ENCODE measurements around the gene TFPT.

The TFPT gene, protein sequence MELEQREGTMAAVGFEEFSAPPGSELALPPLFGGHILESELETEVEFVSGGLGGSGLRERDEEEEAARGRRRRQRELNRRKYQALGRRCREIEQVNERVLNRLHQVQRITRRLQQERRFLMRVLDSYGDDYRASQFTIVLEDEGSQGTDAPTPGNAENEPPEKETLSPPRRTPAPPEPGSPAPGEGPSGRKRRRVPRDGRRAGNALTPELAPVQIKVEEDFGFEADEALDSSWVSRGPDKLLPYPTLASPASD

DNA sequence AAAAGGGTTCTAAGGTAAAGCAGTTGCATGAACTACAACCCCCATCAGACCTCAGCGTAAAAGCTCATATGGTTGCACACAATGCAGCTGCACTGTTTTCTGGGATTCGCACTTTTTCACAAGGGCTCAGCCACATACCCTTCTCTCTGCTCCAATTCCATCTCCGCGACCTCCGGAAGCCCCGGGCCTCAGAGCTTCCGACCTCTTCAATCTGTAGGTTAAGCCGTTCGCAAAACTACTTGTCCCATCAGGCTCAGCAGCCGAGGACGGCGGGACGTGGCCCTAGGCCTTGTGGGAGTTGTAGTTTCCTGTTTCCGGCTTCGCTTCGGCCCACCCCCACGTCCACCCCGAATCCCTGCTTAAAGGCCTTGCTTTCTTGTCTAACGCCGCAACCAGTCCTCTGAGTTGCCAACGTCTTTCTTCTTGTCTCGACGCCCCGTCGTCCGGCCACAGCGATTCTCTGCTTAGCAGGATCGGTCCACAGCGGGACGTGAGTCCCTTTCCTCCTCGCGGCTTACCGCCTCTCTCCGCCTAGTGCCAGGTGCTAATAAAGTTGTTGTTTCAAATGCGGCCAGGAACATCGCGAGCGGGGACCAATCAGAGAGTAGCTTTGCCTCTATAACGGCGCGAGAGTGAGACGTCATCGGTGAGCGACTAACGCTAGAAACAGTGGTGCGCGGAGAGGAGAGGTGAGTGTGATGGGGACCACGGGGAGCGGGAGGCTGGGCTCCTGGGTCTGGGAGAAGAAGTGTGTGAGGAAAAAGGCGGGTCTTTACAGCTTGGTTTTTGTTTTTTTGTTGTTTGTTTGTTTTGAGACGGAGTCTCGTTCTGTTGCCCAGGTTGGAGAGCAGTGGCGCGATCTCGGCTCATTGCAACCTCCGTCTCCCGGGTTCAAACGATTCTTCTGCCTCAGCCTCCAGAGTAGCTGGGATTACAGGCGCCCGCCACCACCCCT is at the start of gene TFPT, which contains the start of gene PRPF31:
Gene TFPT (minus strand): TSS at position 549 of the 955 bp plus-strand sequence. CDS start 388 bp downstream, at position 161.
Gene PRPF31 (plus strand): TSS at position 646 of the 955 bp plus-strand sequence. CDS start 2,525 bp downstream, outside the sequence.
- H3K4me3 ChIP-seq (ENCODE audit: control insufficient read depth, low read depth, low read length), result peak within 1 kb of the TSS; percentile 92
- TF ChIP-seq, protein P1, sequence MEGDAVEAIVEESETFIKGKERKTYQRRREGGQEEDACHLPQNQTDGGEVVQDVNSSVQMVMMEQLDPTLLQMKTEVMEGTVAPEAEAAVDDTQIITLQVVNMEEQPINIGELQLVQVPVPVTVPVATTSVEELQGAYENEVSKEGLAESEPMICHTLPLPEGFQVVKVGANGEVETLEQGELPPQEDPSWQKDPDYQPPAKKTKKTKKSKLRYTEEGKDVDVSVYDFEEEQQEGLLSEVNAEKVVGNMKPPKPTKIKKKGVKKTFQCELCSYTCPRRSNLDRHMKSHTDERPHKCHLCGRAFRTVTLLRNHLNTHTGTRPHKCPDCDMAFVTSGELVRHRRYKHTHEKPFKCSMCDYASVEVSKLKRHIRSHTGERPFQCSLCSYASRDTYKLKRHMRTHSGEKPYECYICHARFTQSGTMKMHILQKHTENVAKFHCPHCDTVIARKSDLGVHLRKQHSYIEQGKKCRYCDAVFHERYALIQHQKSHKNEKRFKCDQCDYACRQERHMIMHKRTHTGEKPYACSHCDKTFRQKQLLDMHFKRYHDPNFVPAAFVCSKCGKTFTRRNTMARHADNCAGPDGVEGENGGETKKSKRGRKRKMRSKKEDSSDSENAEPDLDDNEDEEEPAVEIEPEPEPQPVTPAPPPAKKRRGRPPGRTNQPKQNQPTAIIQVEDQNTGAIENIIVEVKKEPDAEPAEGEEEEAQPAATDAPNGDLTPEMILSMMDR (conservative IDR thresholded peaks at IDR 0.05; ENCODE audit: control insufficient read depth, insufficient read depth, low read depth, low read length), result no peak
- peak; percentile 98 for DNase-seq (ENCODE audit: low read depth)

DNA sequence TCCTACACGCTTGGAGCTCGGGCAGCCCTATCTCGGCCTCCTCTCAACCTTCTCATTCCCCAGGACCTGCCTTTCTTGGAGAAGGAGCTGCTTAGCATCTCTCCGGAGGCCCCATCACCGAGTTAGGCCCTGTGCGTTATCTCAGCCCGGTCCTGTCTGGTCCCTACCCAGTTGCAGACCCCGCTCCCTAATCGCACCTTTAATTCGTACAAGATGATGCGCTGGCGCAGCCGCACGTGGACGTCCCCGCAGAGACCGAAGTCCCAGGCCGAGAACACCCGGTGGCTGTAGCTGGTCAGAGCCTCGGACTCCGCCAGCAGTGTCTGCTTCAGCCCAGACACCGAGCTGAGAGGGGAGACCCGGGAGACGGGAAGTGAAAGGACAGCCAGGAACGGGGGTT is 49.8 kb upstream of the TFPT start:
- no peak for DNase-seq (ENCODE audit: low read depth)
- no peak overlapping the region for H3K4me3 ChIP-seq (ENCODE audit: control insufficient read depth, low read depth, low read length)
- TF ChIP-seq, protein P1 (conservative IDR thresholded peaks at IDR 0.05; ENCODE audit: control insufficient read depth, insufficient read depth, low read depth, low read length), result no peak

DNA sequence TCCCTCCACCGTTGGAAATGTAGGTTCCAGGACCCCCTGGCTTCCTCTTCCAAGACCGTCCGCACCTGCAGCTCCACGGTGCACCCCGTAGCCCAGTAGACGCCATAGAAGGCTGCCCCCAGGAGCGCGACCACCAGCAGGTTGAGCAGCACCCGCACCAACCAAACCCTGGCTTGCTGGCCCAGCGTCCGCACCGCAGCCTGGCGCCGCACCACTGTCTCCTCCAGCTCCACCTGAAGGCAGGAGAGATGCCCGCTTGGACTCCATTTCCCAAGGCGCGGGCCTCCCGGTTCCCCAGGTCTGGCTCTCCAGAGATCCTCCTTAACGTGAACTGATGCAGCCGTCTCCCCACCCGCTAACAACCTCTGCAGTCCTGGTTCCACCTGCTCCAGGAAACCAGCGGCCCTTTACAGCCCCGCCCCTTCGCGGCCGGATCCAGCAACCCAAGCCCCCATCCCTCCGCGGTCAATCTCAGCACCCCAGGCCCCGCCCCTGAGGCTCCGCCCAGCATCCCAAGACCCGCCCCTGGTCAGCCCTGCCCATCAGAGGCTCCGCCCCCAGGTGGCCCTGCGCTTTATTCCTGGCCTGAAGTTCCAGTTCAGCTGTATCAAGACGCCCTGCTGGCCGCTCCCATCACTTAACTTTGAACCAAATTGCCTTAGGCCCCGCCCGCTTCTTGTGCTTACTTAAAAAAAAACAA is 49.1 kb upstream of the TFPT start:
- DNase-seq (ENCODE audit: low read depth), result no peak
- no peak overlapping the region for H3K4me3 ChIP-seq (ENCODE audit: control insufficient read depth, low read depth, low read length)
- TF ChIP-seq, protein P1 (conservative IDR thresholded peaks at IDR 0.05; ENCODE audit: control insufficient read depth, insufficient read depth, low read depth, low read length), result no peak

DNA sequence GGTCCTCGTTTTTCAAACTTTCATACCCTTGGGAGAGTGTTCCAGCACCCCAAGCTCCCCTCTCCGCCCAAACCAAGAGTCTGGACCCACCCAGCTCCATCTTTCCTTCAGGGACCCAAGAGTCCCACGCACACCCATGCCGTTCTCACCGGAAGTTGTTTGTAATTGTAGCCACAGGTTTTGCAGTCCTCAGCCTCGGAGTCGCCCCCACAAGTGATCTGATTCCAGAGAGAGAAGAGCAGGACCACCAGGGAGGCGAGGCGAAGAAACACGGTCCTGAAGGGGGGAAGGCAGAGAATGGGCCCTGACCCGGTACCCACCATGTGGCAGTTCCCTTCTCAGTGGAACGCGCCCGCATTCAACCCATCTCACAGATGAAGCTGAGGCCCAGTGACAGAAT is 47.4 kb upstream of the TFPT start:
- TF ChIP-seq, protein P1 (conservative IDR thresholded peaks at IDR 0.05; ENCODE audit: control insufficient read depth, insufficient read depth, low read depth, low read length), result no peak
- H3K4me3 ChIP-seq (ENCODE audit: control insufficient read depth, low read depth, low read length), result peak overlapping the region; percentile 54
- no peak for DNase-seq (ENCODE audit: low read depth)

DNA sequence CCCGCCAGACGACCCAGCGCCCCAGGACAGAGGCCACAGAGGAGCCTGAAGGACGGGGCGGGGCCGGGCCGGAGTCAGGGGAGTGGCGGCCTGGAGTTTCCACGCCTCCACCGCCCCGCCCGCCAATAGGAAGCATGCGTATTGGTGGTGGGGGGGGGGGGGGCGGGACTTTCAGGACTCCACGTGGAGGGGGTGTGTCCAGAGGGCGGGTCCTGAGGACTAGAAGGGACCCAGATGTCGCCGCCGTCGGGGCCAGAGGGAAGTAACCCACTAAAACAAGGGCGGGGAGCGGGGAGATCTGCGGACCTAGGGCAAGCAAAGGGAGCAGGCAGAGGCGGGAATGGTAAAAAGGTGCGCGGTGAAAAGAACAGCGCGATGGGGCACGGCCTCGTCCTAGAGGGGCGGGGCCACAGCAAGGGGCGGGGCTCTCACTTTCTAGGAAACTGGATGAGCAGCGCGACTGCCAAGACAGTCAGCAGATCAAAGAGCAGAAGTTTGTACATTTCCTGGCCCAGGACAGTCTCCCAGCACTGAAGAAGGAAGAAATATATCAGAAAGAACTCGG is 46.9 kb upstream of the TFPT start:
- H3K4me3 ChIP-seq (ENCODE audit: control insufficient read depth, low read depth, low read length), result peak overlapping the region; percentile 54
- TF ChIP-seq, protein P1 (conservative IDR thresholded peaks at IDR 0.05; ENCODE audit: control insufficient read depth, insufficient read depth, low read depth, low read length), result no peak
- peak; percentile 77 for DNase-seq (ENCODE audit: low read depth)

DNA sequence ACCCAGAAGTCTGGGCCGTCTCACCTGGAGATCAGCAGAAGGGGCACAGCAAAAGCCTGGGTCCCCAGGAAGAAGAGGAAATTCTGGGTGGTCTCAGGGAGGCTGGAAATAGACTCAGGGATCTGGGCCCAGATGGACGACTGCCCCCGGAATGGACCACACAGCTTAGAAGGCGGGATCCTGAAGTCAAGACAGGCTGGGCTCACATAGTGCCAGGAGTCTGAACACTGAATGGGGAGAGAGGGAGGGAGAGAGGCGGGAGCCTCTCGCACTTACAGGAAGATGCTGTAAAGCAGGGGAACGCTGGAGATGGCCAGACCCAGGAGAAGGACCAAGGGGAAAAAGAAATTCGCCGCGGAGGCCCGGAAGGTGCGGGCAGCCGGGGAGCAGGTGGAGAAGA is 45.4 kb upstream of the TFPT start:
- peak overlapping the region; percentile 63 for H3K4me3 ChIP-seq (ENCODE audit: control insufficient read depth, low read depth, low read length)
- TF ChIP-seq, protein P1 (conservative IDR thresholded peaks at IDR 0.05; ENCODE audit: control insufficient read depth, insufficient read depth, low read depth, low read length), result no peak
- no peak for DNase-seq (ENCODE audit: low read depth)

Measured in fibroblast of mammary gland (primary cell).